Small intestine (tissue), 7 donors: ENCODE measurements around the gene NPC1. TPM values are rescaled to one million over a fixed set of nuclear protein-coding genes. Genes with fewer than 3 reads are reported as not detected.
A peak's percentile ranks its signal among the peaks of the same experiment; 100 is the strongest.
"Not testable (repeated sequence)": the region's sequence is repeated elsewhere in the genome, so short reads cannot be mapped to it uniquely, and the experiment has no call there.

ENCODE experiments used
- DNase-seq, 2 donors: peaks; one replicate each; pipeline versions ENCODE4 v3.0.0 to v3.0.0-alpha.2; 2013
- FAIRE-seq: peaks from 2 replicates; lab custom pipeline; 2012; peaks lifted over from hg19 to GRCh38; lab: Jason Lieb, UNC
- H3K27ac ChIP-seq, 3 donors: one replicate each; pipeline ENCODE4 v1.5.1; 2013; ENCODE audit warnings: low read length in 2 of 3, mild to moderate bottlenecking in 2 of 3, control low read depth in 1 of 3, inconsistent platforms in 1 of 3, low read depth in 1 of 3, moderate library complexity in 1 of 3
- H3K27me3 ChIP-seq, 3 donors: one replicate each; pipeline ENCODE4 v1.6.1; 2013; ENCODE audit warnings: low read length in 3 of 3, inconsistent platforms in 1 of 3; ENCODE audit not compliant: control insufficient read depth in 3 of 3, insufficient read depth in 3 of 3
- H3K36me3 ChIP-seq, 3 donors: one replicate each; pipeline ENCODE4 v1.6.1; 2013; ENCODE audit warnings: low read length in 3 of 3, inconsistent platforms in 1 of 3, low read depth in 1 of 3, mild to moderate bottlenecking in 1 of 3, moderate library complexity in 1 of 3; ENCODE audit not compliant: control insufficient read depth in 3 of 3, insufficient read depth in 2 of 3
- H3K4me1 ChIP-seq, 3 donors: one replicate each; pipeline ENCODE4 v1.6.1; 2013; ENCODE audit warnings: low read length in 2 of 3, inconsistent platforms in 1 of 3, low read depth in 1 of 3, mild to moderate bottlenecking in 1 of 3, moderate library complexity in 1 of 3; ENCODE audit not compliant: control insufficient read depth in 3 of 3, insufficient read depth in 2 of 3
- H3K4me3 ChIP-seq, 3 donors: one replicate each; pipeline ENCODE4 v1.5.1; 2013; ENCODE audit warnings: low read length in 3 of 3, control low read depth in 1 of 3, inconsistent platforms in 1 of 3, low read depth in 1 of 3, mild to moderate bottlenecking in 1 of 3, moderate library complexity in 1 of 3
- H3K9me3 ChIP-seq, 2 donors: one replicate each; pipeline ENCODE4 v1.6.1; 2013; ENCODE audit warnings: low read depth in 1 of 2, low read length in 1 of 2; ENCODE audit not compliant: control insufficient read depth in 2 of 2, insufficient read depth in 1 of 2
- whole genome bisulfite sequencing, 3 donors: extraction: QIAGEN DNeasy Blood & Tissue Kit; methylation state at CpG; one replicate each; pipeline ENCODE4 v1.1.7; 2013; 5-methylcytosine and 5-hydroxymethylcytosine counted together
- polyA plus RNA-seq, 4 donors: library from polyadenylated mRNA; stranded (reverse) in 3 of 4; unstranded in 1 of 4; fragments of 200-250 nt in 3 of 4; fragments of 120-200 nt in 1 of 4; gene quantifications; one replicate each; pipeline versions ENCODE4 v1.2.1 to v1.2.3, GENCODE V29; 2013
- donor health status: healthy with polysubstance abuse.
- donor health status: control.
- donor health status: control.
- donor health status: Bipolar disorder and iron deficiency.
- donor health status: healthy.

Gene NPC1
- polyA plus RNA-seq, 4 donors, result 8.7 to 35.7 (median 20.9) TPM

DNA sequence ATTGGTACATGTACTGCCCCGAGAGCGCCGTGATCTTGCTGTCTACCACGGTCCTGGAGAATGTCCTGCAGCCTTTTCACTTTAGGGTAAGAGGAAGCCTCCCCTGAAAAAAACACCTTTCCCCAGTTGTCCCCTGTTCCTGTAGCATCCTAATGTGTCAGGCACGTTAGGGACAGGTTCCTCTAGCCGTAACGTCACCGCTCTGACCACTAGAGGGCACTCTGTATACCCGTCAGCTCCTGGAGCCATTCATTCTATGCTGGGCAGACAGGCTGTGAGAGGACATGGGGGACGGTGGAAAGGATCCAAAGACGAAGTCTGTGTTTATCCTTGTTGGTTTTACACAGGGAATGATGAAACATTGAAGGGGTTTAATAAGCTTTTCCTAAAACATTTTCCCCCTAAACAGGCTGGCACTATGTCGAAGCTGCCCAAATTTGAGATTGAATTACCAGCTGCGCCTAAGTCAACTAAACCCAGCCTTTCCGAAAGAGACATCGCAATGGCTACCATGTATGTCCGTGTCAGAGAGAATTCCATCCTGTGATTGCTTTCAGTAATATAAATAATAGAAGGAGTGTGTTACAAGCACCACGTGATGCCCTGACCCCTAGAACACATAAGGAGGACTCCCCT lies 70.3 kb downstream of the NPC1 start:
- DNase-seq (peak; percentile 79 to 86), FAIRE-seq (no peak)
- no peak overlapping the region for H3K4me3 ChIP-seq
- H3K27me3 ChIP-seq, result no peaks in the 10 kb centered on the region
- 45 to 50% (median 46%) methylated on average over 17 of the region's 17 CpGs for WGBS, 3 donors
- H3K36me3 ChIP-seq, result peaks cover 17 to 47% (median 20%) of the 10 kb centered on the region in 3 donors
- no peak overlapping the region for H3K27ac ChIP-seq
- H3K4me1 ChIP-seq, result no peaks in the 10 kb centered on the region
- no peaks in the 10 kb centered on the region for H3K9me3 ChIP-seq

GRCh38 chr18:23512641-23513040 lies 73.7 kb downstream of the NPC1 start:
- Histone ChIP-seq H3K4me1 (no peaks in the 10 kb centered on the region), H3K27me3 (no peaks in the 10 kb centered on the region), H3K9me3 (no peaks in the 10 kb centered on the region), H3K27ac (peak overlapping the region in 1 of 3 donors; percentile 31), H3K36me3 (peaks cover 12 to 43% (median 12%) of the 10 kb centered on the region in 3 donors), H3K4me3 (no peak overlapping the region)
- 83 to 100% (median 89%) methylated on average over 1 of the region's 1 CpG for WGBS, 3 donors
- DNase-seq, result no peak
- no peak for FAIRE-seq

DNA sequence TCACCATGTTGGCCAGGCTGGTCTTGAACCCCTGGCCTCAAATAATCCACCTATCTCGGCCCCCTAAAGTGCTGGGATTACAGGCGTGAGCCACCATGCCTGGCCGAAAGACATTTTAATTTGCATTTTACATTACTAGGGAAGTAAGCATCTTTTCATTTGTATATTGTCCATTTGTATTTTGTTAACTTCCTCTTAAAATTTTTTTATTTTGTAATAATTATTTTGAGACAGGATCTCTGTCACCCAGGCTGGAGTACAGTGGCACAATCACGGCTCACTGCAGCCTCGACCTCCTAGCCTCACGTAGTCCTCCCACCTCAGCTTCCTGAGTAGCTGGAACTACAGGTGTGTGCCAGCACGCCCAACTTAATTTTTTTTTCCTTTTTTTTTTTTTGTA lies 74.1 kb downstream of the NPC1 start:
- not testable (repeated sequence) for H3K27me3 ChIP-seq, H3K4me3 ChIP-seq
- H3K27ac ChIP-seq, result peak overlapping the region in 1 of 3 donors; percentile 31

GRCh38 chr18:23510923-23511322 lies 75.4 kb downstream of the NPC1 start:
- WGBS, 3 donors, result 97 to 100% (median 98%) methylated on average over 2 of the region's 2 CpGs
- H3K36me3 ChIP-seq, result peaks cover 12 to 39% (median 18%) of the 10 kb centered on the region in 3 donors
- not testable (repeated sequence) for DNase-seq, H3K9me3 ChIP-seq, H3K27ac ChIP-seq, H3K4me1 ChIP-seq, FAIRE-seq, H3K4me3 ChIP-seq, H3K27me3 ChIP-seq

More for the DNA sequence above, 74.1 kb downstream of the NPC1 start:
- peaks cover 12 to 41% (median 14%) of the 10 kb centered on the region in 3 donors for H3K36me3 ChIP-seq
- 82 to 89% (median 88%) methylated on average over 7 of the region's 7 CpGs for WGBS, 3 donors
- DNase-seq, H3K9me3 ChIP-seq, FAIRE-seq, H3K4me1 ChIP-seq: not testable (repeated sequence)

- 83 to 97% (median 84%) methylated on average over 6 of the region's 6 CpGs for WGBS, 3 donors
- no peak overlapping the region for H3K27ac ChIP-seq
- H3K4me1 ChIP-seq, result peaks cover 3 to 18% (median 9%) of the 10 kb centered on the region in 3 donors
- peaks cover 5 to 31% (median 14%) of the 10 kb centered on the region in 3 donors for H3K36me3 ChIP-seq
- FAIRE-seq (no peak), DNase-seq (no peak)
- H3K4me3 ChIP-seq, result no peak overlapping the region
- H3K27me3 ChIP-seq, result no peaks in the 10 kb centered on the region
- no peaks in the 10 kb centered on the region for H3K9me3 ChIP-seq
Measured at GRCh38 chr18:23506393-23506792, 79.9 kb downstream of the NPC1 start.

GRCh38 chr18:23504720-23505119 lies 81.6 kb downstream of the NPC1 start:
- peaks cover 5 to 23% (median 14%) of the 10 kb centered on the region in 3 donors for H3K36me3 ChIP-seq
- H3K27me3 ChIP-seq, result no peaks in the 10 kb centered on the region
- H3K4me3 ChIP-seq, result peak overlapping the region in 2 of 3 donors; percentile 71 to 76
- H3K27ac ChIP-seq, result peak overlapping the region in 2 of 3 donors; percentile 81 to 92
- H3K9me3 ChIP-seq, result no peaks in the 10 kb centered on the region
- 11 to 43% (median 13%) methylated on average over 3 of the region's 3 CpGs for WGBS, 3 donors
- H3K4me1 ChIP-seq, result peaks cover 3 to 18% (median 9%) of the 10 kb centered on the region in 3 donors
- DNase-seq, result peak; percentile 71 to 85
- no peak for FAIRE-seq

DNA sequence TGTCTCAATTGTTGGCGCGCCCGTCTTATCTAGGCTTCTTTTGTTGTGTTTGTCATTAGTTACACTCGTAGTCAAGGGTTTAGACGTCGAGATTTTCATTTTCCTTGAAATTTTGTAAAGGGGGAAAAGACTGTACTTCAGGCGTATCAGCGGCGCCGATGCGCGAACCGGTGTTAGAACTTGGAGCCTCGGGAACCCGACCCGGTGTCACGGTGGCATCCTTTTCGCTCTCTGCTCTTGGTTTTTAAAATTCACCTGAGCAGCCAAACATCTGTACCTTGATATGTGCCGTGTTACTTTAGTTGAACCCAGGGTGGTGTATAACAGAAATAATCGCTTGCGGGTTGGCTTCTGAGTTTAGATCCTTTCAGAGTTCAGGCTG lies 82.4 kb downstream of the NPC1 start:
- peaks cover 3 to 18% (median 14%) of the 10 kb centered on the region in 3 donors for H3K36me3 ChIP-seq
- no peaks in the 10 kb centered on the region for H3K27me3 ChIP-seq
- peak overlapping the region; percentile 71 to 88 (median 76) for H3K4me3 ChIP-seq
- DNase-seq (peak in 1 of 2 donors; percentile 37), FAIRE-seq (no peak)
- H3K4me1 ChIP-seq, result peaks cover 3 to 18% (median 9%) of the 10 kb centered on the region in 3 donors
- 1 to 2% (median 1%) methylated on average over 21 of the region's 21 CpGs for WGBS, 3 donors
- no peaks in the 10 kb centered on the region for H3K9me3 ChIP-seq
- H3K27ac ChIP-seq, result peak overlapping the region in 2 of 3 donors; percentile 81 to 92

- H3K4me1 ChIP-seq, result peaks cover 3 to 18% (median 9%) of the 10 kb centered on the region in 3 donors
- no peaks in the 10 kb centered on the region for H3K9me3 ChIP-seq
- peak within 1 kb of the TSS; percentile 71 to 88 (median 76) for H3K4me3 ChIP-seq
- H3K27ac ChIP-seq, result peak within 1 kb of the TSS; percentile 89 to 96 (median 92)
- H3K27me3 ChIP-seq, result no peaks in the 10 kb centered on the region
- DNase-seq (peak; percentile 94 to 99), FAIRE-seq (no peak)
- peaks cover 3 to 15% (median 13%) of the 10 kb centered on the region in 3 donors for H3K36me3 ChIP-seq
- WGBS, 3 donors, result 0% methylated on average over 74 to 110 of the region's 110 CpGs
Measured at GRCh38 chr18:23503038-23503962, 83.0 kb downstream of the NPC1 start, which contains the start of gene RMC1. Gene RMC1 (plus strand): TSS chr18:23503511. CDS start chr18:23503619, 108 bp downstream.
